Measurements from ENCODE around the gene GPN3. TPM values are rescaled to one million over a fixed set of nuclear protein-coding genes. Genes with fewer than 3 reads are reported as not detected.

Gene GPN3
- polyA plus RNA-seq, 2 of the 4 experiments (the other 2 are of a cell fraction) = 39.2 to 63.8 TPM

DNA sequence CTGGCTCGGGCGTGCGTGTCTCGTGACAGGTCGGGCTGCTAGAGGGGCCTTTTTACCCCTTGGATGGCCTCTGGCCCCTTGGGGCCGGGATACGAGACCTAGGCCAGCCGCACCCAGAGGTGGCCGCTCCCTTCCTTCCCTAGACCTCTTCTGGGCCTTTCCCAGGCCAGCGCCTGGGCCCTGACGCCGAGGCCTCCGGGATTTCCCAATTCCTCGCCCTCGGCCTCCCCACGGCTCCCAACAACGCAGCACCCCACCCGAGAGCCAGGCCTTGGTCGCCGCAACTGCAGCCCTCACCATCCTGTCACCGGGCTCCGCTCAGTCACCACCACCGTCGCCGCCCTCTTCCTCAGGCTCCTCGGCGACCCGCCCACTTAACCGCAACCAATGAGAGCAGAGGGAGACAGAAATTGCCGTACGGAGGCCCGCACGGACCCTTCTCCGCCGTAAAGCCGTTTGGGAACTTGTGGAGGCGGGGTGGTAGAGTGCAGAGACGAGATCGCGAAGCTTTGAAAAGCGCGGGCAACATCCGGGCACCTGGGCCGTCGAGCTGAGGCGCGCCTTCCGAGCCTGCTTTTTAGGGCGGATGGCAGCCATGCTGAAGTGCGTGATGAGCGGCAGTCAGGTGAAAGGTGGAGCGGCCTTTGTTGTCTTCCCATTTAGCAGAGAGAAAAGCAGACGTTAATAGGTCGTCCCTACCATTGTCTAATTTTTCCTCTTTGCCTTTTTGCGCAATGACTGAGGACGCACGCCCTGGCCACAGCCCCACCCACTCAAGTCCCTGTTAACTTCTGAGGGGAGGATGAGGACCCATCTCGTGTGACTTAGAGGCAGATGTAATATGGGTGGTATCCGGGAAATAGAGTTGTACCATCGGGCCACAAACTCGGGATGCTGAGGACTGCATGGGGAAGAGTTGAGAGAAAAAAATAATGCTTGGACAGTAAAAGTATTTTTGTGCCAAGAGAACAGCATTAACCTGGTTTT is 34.0 kb upstream of the GPN3 start, which contains the start of the genes RAD9B and VPS29 (continued):
- TF ChIP-seq FOXS1 (CRISPR knock-in tag; IDR thresholded peaks at IDR 0.05) (peak; percentile 98), MYC (IDR thresholded peaks at IDR 0.05; ENCODE audit: borderline replicate concordance, low read length) (peak; percentile 82), FOSL2 (IDR thresholded peaks at IDR 0.05) (no peak), FOSL2 (CRISPR knock-in tag; IDR thresholded peaks at IDR 0.05) (peak; percentile 28; the same call in 1 of the 2 replicates), SMC3 (IDR thresholded peaks at IDR 0.05) (peak; percentile 28; the same call in 1 of the 3 replicates)

DNA sequence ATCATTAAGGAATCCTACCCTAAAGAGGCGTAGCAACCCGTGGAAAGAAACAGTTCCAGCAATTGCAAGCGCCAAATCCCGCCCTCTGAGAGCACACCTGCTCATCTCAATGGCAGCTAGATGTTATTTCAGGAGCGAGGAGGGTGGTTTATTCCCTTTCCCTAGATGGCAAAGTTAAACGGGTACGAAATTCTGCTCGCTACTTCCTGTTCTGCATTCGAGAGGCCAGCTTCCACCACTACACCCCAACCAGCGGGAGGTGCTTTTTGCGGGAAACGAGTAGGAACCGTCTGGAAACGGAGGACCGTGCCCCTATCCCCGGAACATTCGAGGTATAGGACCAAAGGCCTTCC is 33.3 kb upstream of the GPN3 start:
- WGBS (ENCODE audit: missing lambda C conversion rate) = 2% methylated on average over 17 of the region's 17 CpGs
- peak overlapping the region; percentile 87 for H3K4me2 ChIP-seq
- peaks cover 25% of the 10 kb centered on the region for H3K4me1 ChIP-seq
- H3K27ac ChIP-seq = peak overlapping the region; percentile 79 to 91
- ATAC-seq = peak; percentile 56 to 68
- TF ChIP-seq SMC3 (IDR thresholded peaks at IDR 0.05) = no peak
- no peak for TF ChIP-seq HDAC2 (IDR thresholded peaks at IDR 0.05)
- TF ChIP-seq KDM5A (IDR thresholded peaks at IDR 0.05) = 0 out of 2 replicates have a peak, but pooled peaks have one; percentile 42
- no peak for TF ChIP-seq FOXS1 (CRISPR knock-in tag; IDR thresholded peaks at IDR 0.05)
- no peak for TF ChIP-seq HOXB13 (CRISPR knock-in tag; IDR thresholded peaks at IDR 0.05; ENCODE audit: low read depth)
- TF ChIP-seq RNF2 (IDR thresholded peaks at IDR 0.05; ENCODE audit: borderline replicate concordance, low read depth) = no peak
- TF ChIP-seq NR3C1 (IDR thresholded peaks at IDR 0.05) = no peak
- no peak for FAIRE-seq
- peaks cover 6% of the 10 kb centered on the region for H3K9me3 ChIP-seq
- peak; percentile 54 to 56 for DNase-seq (ENCODE audit: low read depth in 1 of 2, low spot score in 1 of 2)
- POLR2A ChIA-PET = interaction anchor here (0.6 kb wide), 2 partner anchors 33 to 38 kb away, joined by 4 to 5 read pairs; partner anchors contain the start of genes FAM216A and GPN3
- peak overlapping the region; percentile 80 for H3K4me3 ChIP-seq
- CTCF ChIA-PET = interaction anchor here (1.1 to 1.2 kb wide), 3 partner anchors 10 to 100 kb away, joined by 4 read pairs; partner anchors contain the start of gene FAM216A

DNA sequence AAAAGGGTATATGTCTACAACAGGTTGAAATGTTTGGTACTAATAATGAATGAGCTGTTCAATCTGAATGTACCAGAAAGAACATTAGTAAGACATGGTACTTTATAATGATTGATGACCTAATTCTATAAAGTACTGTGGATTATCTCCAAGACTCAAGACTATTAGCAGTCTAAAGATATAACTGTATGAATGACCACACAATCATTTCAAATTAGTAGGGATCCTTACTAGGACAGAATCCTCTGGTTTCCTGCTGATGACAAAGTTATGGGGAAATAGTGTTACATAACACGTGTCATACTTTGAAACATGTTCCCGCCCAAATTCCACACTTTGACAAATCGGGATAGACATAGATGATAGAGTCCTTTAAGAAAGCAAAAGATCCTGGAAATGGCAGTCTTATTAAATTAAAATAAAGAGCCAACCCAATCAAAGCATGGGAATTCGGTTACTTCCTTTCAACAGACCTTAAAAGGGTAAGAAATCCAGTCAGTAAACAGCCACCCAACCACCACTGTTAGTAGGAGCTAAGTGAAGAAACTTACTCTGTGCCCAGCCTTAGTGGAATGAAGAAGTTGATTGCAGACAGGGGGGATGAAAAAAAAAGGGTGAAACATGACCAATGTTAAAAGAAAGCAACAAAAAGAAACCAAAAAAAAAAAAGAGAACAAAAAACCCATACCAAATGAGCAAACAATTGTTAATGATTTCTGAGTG is 31.1 kb upstream of the GPN3 start:
- ChIA-PET POLR2A (interaction anchor here (0.6 kb wide), 1 partner anchor 33 kb away, joined by 3 read pairs; no protein-coding TSS in a partner anchor), CTCF (interaction anchor here (0.7 to 2.5 kb wide), 6 partner anchors 25 to 103 kb away, joined by 3 to 10 read pairs (median 4); partner anchors contain the start of gene FAM216A)
- 58% methylated on average over 4 of the region's 4 CpGs for WGBS (ENCODE audit: missing lambda C conversion rate)
- Histone ChIP-seq H3K4me3 (no peak overlapping the region), H3K4me2 (peak overlapping the region; percentile 33), H3K9me3 (peaks cover 6% of the 10 kb centered on the region), H3K4me1 (peaks cover 25% of the 10 kb centered on the region), H3K27ac (no peak overlapping the region)
- FAIRE-seq = no peak
- peak in 1 of 2 experiments; percentile 16 for DNase-seq (ENCODE audit: low read depth in 1 of 2, low spot score in 1 of 2)
- ATAC-seq = no peak
- TF ChIP-seq FOXS1 (CRISPR knock-in tag; IDR thresholded peaks at IDR 0.05) (no peak), JUNB (IDR thresholded peaks at IDR 0.05) (no peak), RNF2 (IDR thresholded peaks at IDR 0.05; ENCODE audit: borderline replicate concordance, low read depth) (no peak), KDM5A (IDR thresholded peaks at IDR 0.05) (no peak), CHD4 (IDR thresholded peaks at IDR 0.05; ENCODE audit: borderline replicate concordance) (no peak), MYC (IDR thresholded peaks at IDR 0.05; ENCODE audit: borderline replicate concordance, low read length) (no peak), ESRRA (IDR thresholded peaks at IDR 0.05; ENCODE audit: borderline replicate concordance, low read length) (no peak), CEBPB (IDR thresholded peaks at IDR 0.05) (no peak), GATA3 (IDR thresholded peaks at IDR 0.05; ENCODE audit: borderline replicate concordance) (no peak), MAFK (IDR thresholded peaks at IDR 0.05; ENCODE audit: partially characterized antibody) (no peak)
- TF ChIP-seq, protein P1, sequence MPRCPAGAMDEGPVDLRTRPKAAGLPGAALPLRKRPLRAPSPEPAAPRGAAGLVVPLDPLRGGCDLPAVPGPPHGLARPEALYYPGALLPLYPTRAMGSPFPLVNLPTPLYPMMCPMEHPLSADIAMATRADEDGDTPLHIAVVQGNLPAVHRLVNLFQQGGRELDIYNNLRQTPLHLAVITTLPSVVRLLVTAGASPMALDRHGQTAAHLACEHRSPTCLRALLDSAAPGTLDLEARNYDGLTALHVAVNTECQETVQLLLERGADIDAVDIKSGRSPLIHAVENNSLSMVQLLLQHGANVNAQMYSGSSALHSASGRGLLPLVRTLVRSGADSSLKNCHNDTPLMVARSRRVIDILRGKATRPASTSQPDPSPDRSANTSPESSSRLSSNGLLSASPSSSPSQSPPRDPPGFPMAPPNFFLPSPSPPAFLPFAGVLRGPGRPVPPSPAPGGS (IDR thresholded peaks at IDR 0.05) = no peak
- TF ChIP-seq, protein P2, sequence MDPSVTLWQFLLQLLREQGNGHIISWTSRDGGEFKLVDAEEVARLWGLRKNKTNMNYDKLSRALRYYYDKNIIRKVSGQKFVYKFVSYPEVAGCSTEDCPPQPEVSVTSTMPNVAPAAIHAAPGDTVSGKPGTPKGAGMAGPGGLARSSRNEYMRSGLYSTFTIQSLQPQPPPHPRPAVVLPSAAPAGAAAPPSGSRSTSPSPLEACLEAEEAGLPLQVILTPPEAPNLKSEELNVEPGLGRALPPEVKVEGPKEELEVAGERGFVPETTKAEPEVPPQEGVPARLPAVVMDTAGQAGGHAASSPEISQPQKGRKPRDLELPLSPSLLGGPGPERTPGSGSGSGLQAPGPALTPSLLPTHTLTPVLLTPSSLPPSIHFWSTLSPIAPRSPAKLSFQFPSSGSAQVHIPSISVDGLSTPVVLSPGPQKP (IDR thresholded peaks at IDR 0.05; ENCODE audit: low read depth, low read length) = no peak
